Liver (tissue), 3 donors: Measurements from ENCODE around the gene PM20D1.

Source experiments
- CTCF ChIP-seq: fragments of 150-350 bp; IDR thresholded peaks from 2 replicates; pipeline ENCODE4 v1.5.1; 2017; ENCODE audit warnings: improper control_type of control experiment, low read depth, low read length; ENCODE audit not compliant: missing input control
- FOXA1 ChIP-seq: IDR thresholded peaks from 2 replicates; pipeline ENCODE4 v1.6.1; 2016; ENCODE audit warnings: antibody characterized with exemption
- RXRA ChIP-seq, 2 donors: IDR thresholded peaks; 2 replicates each; pipeline ENCODE4 v1.6.1; 2017 to 2018; ENCODE audit warnings: antibody characterized with exemption in 2 of 2, mild to moderate bottlenecking in 1 of 2
- SP1 ChIP-seq: IDR thresholded peaks from 2 replicates; pipeline ENCODE4 v1.6.1; 2018; ENCODE audit warnings: antibody characterized with exemption, mild to moderate bottlenecking
- TF ChIP-seq, protein P1 (sequence below): IDR thresholded peaks from 2 replicates; pipeline ENCODE4 v1.6.1; 2016; ENCODE audit warnings: antibody characterized with exemption
- donor health status: healthy.
- donor health status: healthy.

- TF ChIP-seq CTCF, result no peak
- TF ChIP-seq SP1, result no peak
- no peak for TF ChIP-seq RXRA (IDR thresholded peaks at IDR 0.05)
- TF ChIP-seq, protein P1, sequence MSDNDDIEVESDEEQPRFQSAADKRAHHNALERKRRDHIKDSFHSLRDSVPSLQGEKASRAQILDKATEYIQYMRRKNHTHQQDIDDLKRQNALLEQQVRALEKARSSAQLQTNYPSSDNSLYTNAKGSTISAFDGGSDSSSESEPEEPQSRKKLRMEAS, result no peak
- TF ChIP-seq FOXA1, result no peak
Measured at GRCh38 chr1:205794011-205794730, 55.8 kb downstream of the PM20D1 start.
